Activated T-helper 2 cell treated with anti-CD3 and anti-CD28 coated beads, Interferon-gamma antibody, Interleukin-2, Interleukin-4, amounts not matched to agents 10 μg/mL and 5 μg/mL and 100 μg/mL, durations not matched to agents 14 hours and 24 hours and 36 hours (primary cell): ENCODE measurements around the gene PAMR1. TPM values are rescaled to one million over a fixed set of nuclear protein-coding genes. Genes with fewer than 3 reads are reported as not detected.

Experiments
- DNase-seq: peaks from one replicate; pipeline ENCODE4 v3.0.0; 2021; ENCODE audit warnings: low spot score
- H3K27ac Mint-ChIP-seq: one replicate; pipeline ENCODE4 v1.8.0; 2021; ENCODE audit warnings: mixed read lengths
- H3K27me3 Mint-ChIP-seq: one replicate; pipeline ENCODE4 v1.8.0; 2021; ENCODE audit warnings: low read depth, mixed read lengths
- H3K36me3 Mint-ChIP-seq: one replicate; pipeline ENCODE4 v1.8.0; 2021; ENCODE audit warnings: low read depth, mixed read lengths
- H3K4me1 Mint-ChIP-seq: one replicate; pipeline ENCODE4 v1.8.0; 2021; ENCODE audit warnings: low read depth, mixed read lengths
- H3K4me3 Mint-ChIP-seq: one replicate; pipeline ENCODE4 v1.8.0; 2021; ENCODE audit warnings: low read depth, mild to moderate bottlenecking, moderate library complexity, mixed read lengths
- H3K9me3 Mint-ChIP-seq: one replicate; pipeline ENCODE4 v1.8.0; 2021; ENCODE audit warnings: mixed read lengths
- intact Hi-C: fragments of 100-400 bp; cut with micrococcal nuclease; formaldehyde crosslinking; loops from one replicate; pipeline ENCODE4 v1.15.1; 2023
- total RNA-seq: library from RNA; stranded (reverse); gene quantifications from 2 replicates; pipeline ENCODE4 v1.2.3, GENCODE V29; 2022

PAMR1 gene
- total RNA-seq, 1 donor from 2014 or later, result not detected

- Mint-ChIP-seq H3K36me3 (no peaks in the 10 kb centered on the region), H3K9me3 (peaks cover 10% of the 10 kb centered on the region), H3K4me1 (no peaks in the 10 kb centered on the region), H3K4me3 (no peak overlapping the region), H3K27ac (no peak overlapping the region), H3K27me3 (peaks cover 23% of the 10 kb centered on the region)
- intact Hi-C loops, result no loop called here
- no peak for DNase-seq
Observed at GRCh38 chr11:35484435-35484834, 41.0 kb downstream of the PAMR1 start.

GRCh38 chr11:35483131-35483820 lies 42.1 kb downstream of the PAMR1 start:
- H3K4me1 Mint-ChIP-seq, result no peaks in the 10 kb centered on the region
- intact Hi-C loops, result no loop called here

DNA sequence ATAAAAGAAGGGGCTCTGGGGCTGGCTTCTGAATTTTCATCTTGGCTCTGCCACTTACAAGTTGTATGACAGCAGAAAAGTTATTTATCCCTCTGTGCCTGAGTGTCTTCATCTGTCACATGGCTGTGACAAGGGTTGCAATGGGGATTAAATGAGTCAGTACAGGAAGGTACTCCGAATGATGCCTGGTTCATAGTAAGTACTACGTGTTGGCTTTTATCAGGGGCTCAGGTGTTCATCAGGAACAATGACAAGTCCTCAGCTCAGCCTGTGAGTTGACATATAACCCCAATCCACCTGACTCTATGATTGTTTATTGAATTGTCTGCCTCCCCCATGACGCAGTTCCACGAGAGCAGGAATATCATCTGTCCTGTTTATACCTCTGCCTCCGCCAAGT lies 45.7 kb downstream of the PAMR1 start:
- intact Hi-C loops, result no loop called here
- Mint-ChIP-seq H3K36me3 (no peaks in the 10 kb centered on the region), H3K27ac (no peak overlapping the region), H3K27me3 (peaks cover 28% of the 10 kb centered on the region), H3K9me3 (peaks cover 21% of the 10 kb centered on the region), H3K4me1 (no peaks in the 10 kb centered on the region), H3K4me3 (no peak overlapping the region)
- DNase-seq, result no peak

More at GRCh38 chr11:35483131-35483820, 42.1 kb downstream of the PAMR1 start:
- H3K36me3 Mint-ChIP-seq, result no peaks in the 10 kb centered on the region
- H3K27me3 Mint-ChIP-seq, result peaks cover 29% of the 10 kb centered on the region
- no peak for DNase-seq
- H3K4me3 Mint-ChIP-seq, result no peak overlapping the region
- no peak overlapping the region for H3K27ac Mint-ChIP-seq
- peaks cover 10% of the 10 kb centered on the region for H3K9me3 Mint-ChIP-seq

DNA sequence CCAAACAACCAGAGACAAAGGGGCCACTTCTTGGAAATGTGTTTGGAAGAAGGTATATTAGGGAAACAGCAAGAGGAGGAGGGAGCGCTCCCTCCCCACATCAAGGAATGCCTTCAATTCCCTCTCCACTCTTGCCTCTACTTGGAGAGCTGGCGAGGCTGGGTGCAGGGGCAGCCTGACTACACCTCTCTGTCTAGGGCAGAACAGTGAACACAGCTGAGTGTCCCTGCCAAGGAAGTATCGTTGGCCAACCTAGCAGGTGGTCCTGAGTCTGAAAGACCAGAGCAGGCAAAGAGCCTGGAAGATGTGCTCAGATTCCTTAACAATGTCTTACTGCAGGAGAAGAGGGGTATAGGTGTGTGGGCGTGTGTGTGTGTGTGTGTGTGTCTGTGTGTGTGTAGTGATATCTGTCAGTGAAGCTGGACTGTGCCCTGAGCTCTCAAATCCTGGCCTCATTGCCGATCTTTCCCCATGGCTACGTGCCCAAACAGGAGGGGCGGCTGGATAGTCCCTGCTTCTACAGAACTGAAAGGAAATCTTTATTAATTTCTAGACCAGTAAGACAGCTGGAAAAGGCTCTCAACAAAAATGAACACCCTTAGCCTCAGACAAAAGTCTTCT lies 46.8 kb downstream of the PAMR1 start:
- Mint-ChIP-seq H3K27me3 (peaks cover 21% of the 10 kb centered on the region), H3K9me3 (peaks cover 21% of the 10 kb centered on the region), H3K36me3 (no peaks in the 10 kb centered on the region), H3K27ac (no peak overlapping the region), H3K4me3 (no peak overlapping the region), H3K4me1 (no peaks in the 10 kb centered on the region)
- intact Hi-C loops, result no loop called here
- no peak for DNase-seq

- H3K27me3 Mint-ChIP-seq, result peaks cover 19% of the 10 kb centered on the region
- intact Hi-C loops, result no loop called here
- H3K36me3 Mint-ChIP-seq, result no peaks in the 10 kb centered on the region
- no peak overlapping the region for H3K27ac Mint-ChIP-seq
- no peak for DNase-seq
- H3K9me3 Mint-ChIP-seq, result peaks cover 18% of the 10 kb centered on the region
- no peaks in the 10 kb centered on the region for H3K4me1 Mint-ChIP-seq
- H3K4me3 Mint-ChIP-seq, result no peak overlapping the region
Observed at GRCh38 chr11:35477901-35478300, 47.5 kb downstream of the PAMR1 start.

- H3K27me3 Mint-ChIP-seq, result peaks cover 16% of the 10 kb centered on the region
Observed at GRCh38 chr11:35474688-35475087, 50.7 kb downstream of the PAMR1 start.

GRCh38 chr11:35473795-35474374 lies 51.5 kb downstream of the PAMR1 start:
- intact Hi-C loops, result no loop called here
- no peak for DNase-seq
- Mint-ChIP-seq H3K9me3 (peaks cover 11% of the 10 kb centered on the region), H3K27ac (no peak overlapping the region), H3K4me1 (no peaks in the 10 kb centered on the region), H3K36me3 (no peaks in the 10 kb centered on the region), H3K27me3 (peaks cover 16% of the 10 kb centered on the region), H3K4me3 (no peak overlapping the region)

More at GRCh38 chr11:35474688-35475087, 50.7 kb downstream of the PAMR1 start:
- Mint-ChIP-seq H3K9me3 (peaks cover 11% of the 10 kb centered on the region), H3K4me1 (no peaks in the 10 kb centered on the region), H3K27ac (no peak overlapping the region), H3K36me3 (no peaks in the 10 kb centered on the region), H3K4me3 (no peak overlapping the region)
- intact Hi-C loops, result no loop called here
- DNase-seq, result no peak

GRCh38 chr11:35470616-35471015 lies 54.8 kb downstream of the PAMR1 start:
- Mint-ChIP-seq H3K27me3 (peaks cover 18% of the 10 kb centered on the region), H3K4me1 (no peaks in the 10 kb centered on the region), H3K9me3 (no peaks in the 10 kb centered on the region), H3K4me3 (no peak overlapping the region), H3K27ac (no peak overlapping the region), H3K36me3 (no peaks in the 10 kb centered on the region)
- intact Hi-C loops, result no loop called here
- DNase-seq, result no peak

DNA sequence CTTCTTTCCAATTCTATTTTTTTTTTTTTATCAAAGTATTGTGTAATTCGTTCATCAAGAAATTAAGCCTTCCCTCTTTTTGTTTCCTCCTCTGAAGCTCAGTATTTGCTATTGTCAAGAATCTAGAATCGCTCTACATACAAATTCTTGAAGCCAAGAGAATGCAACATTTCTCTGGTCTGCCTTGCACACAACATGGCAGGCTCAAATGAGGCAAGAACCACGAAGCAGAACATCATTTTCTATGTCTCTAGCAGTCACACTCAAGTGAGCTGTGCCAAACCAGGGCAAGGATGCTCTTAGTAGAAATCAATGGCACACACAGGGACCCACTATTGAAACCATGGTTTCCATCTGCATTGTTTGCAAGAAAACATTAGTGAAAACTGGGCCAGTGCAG lies 59.4 kb downstream of the PAMR1 start:
- intact Hi-C loops, result no loop called here
- H3K27me3 Mint-ChIP-seq, result peaks cover 22% of the 10 kb centered on the region

GRCh38 chr11:35464308-35464707 lies 61.1 kb downstream of the PAMR1 start:
- no peaks in the 10 kb centered on the region for H3K9me3 Mint-ChIP-seq
- DNase-seq, result no peak
- no peak overlapping the region for H3K4me3 Mint-ChIP-seq
- H3K27ac Mint-ChIP-seq, result no peak overlapping the region
- no peaks in the 10 kb centered on the region for H3K36me3 Mint-ChIP-seq
- intact Hi-C loops, result no loop called here
- H3K4me1 Mint-ChIP-seq, result no peaks in the 10 kb centered on the region
- peaks cover 19% of the 10 kb centered on the region for H3K27me3 Mint-ChIP-seq

More for the DNA sequence above, 59.4 kb downstream of the PAMR1 start:
- Mint-ChIP-seq H3K9me3 (no peaks in the 10 kb centered on the region), H3K4me1 (no peaks in the 10 kb centered on the region), H3K27ac (no peak overlapping the region), H3K4me3 (no peak overlapping the region), H3K36me3 (no peaks in the 10 kb centered on the region)
- DNase-seq, result no peak

GRCh38 chr11:35463331-35463751 lies 62.1 kb downstream of the PAMR1 start:
- DNase-seq, result no peak
- Mint-ChIP-seq H3K9me3 (no peaks in the 10 kb centered on the region), H3K36me3 (no peaks in the 10 kb centered on the region), H3K27ac (no peak overlapping the region), H3K4me3 (no peak overlapping the region), H3K27me3 (peaks cover 16% of the 10 kb centered on the region), H3K4me1 (no peaks in the 10 kb centered on the region)
- intact Hi-C loops, result no loop called here

DNA sequence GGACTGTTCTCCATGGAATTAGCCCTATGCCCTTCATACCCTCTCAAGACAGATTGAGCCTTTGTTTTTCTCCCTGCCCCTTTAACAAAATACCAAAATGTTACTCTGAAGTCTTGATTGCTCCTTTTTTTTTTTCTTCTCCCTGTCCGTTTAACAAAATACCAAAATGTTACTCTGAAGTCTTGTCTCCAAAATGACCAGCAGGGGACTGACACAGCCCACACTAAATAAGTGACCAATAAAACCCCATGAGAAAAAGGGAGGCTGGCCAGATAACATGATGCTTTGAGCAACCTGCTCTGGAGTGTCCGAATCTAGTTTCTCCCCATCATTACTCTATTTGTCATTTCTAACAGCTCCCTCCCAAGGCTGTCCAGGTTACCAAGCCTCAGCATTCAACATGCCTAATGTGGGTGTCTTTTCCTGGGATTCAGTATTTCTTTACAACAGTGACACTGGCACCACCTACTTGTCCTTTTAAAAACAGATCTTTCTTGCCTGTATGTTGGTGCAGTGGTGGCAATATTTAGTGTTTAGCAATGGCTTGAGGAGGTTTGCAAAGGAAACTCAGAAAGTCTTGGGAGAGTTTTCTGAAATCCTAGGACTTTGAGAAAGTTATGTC lies 63.4 kb downstream of the PAMR1 start:
- intact Hi-C loops, result no loop called here
- no peak overlapping the region for H3K27ac Mint-ChIP-seq
- peaks cover 7% of the 10 kb centered on the region for H3K27me3 Mint-ChIP-seq
- no peaks in the 10 kb centered on the region for H3K36me3 Mint-ChIP-seq
- DNase-seq, result no peak
- H3K4me3 Mint-ChIP-seq, result no peak overlapping the region
- no peaks in the 10 kb centered on the region for H3K4me1 Mint-ChIP-seq
- no peaks in the 10 kb centered on the region for H3K9me3 Mint-ChIP-seq

DNA sequence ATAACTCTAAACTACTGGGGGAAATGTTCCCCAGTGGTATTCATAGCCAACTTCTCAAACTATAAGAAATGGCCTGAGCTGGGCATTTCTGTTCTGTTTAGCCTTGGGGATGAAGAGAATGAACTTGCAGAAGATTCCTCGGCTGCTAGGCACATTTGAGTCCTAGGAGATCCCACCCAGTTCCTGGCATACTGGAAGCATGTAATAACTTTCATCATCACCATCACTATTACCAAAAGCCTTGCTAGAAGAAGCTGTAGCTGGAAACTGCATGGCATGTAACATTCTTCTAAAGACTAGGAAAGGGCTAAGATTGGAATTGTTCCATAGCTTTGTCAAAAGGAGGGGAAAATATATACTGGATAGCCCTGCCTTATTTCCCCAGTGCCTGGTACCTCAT lies 65.9 kb downstream of the PAMR1 start:
- Mint-ChIP-seq H3K4me3 (no peak overlapping the region), H3K9me3 (no peaks in the 10 kb centered on the region), H3K36me3 (no peaks in the 10 kb centered on the region), H3K4me1 (no peaks in the 10 kb centered on the region), H3K27me3 (peaks cover 10% of the 10 kb centered on the region), H3K27ac (no peak overlapping the region)
- DNase-seq, result no peak
- intact Hi-C loops, result no loop called here
